Left hindlimb (tissue), 1 donor: ENCODE data around the gene OR56A1.
"Not testable (repeated sequence)": the region's sequence is repeated elsewhere in the genome, so short reads cannot be mapped to it uniquely, and the experiment has no call there.

Source experiments
- DNase-seq: peaks from one replicate; pipeline ENCODE4 v3.0.0-alpha.2; 2018

OR56A1 gene

GRCh38 chr11:6030708-6031405 is at the start of gene OR56A1:
Gene OR56A1 (minus strand): TSS chr11:6030758. CDS start chr11:6027692, 3,066 bp downstream.
- DNase-seq = no peak

- DNase-seq = no peak
Measured at GRCh38 chr11:6079463-6079862, 48.9 kb upstream of the OR56A1 start.

- no peak for DNase-seq
Measured at GRCh38 chr11:6077723-6078122, 47.2 kb upstream of the OR56A1 start.

- DNase-seq = not testable (repeated sequence)
Measured at GRCh38 chr11:6076443-6076842, 45.9 kb upstream of the OR56A1 start.

- no peak for DNase-seq
Measured at GRCh38 chr11:6067502-6067901, 36.9 kb upstream of the OR56A1 start.

GRCh38 chr11:6062691-6063358 is 32.3 kb upstream of the OR56A1 start:
- no peak for DNase-seq

GRCh38 chr11:6061475-6061874 is 30.9 kb upstream of the OR56A1 start:
- no peak for DNase-seq

- DNase-seq = no peak
Measured at GRCh38 chr11:6057452-6057851, 26.9 kb upstream of the OR56A1 start.

GRCh38 chr11:6055569-6055968 is 25.0 kb upstream of the OR56A1 start:
- no peak for DNase-seq

GRCh38 chr11:6052374-6052773 is 21.8 kb upstream of the OR56A1 start:
- no peak for DNase-seq

- DNase-seq = no peak
Measured at GRCh38 chr11:6040874-6041273, 10.3 kb upstream of the OR56A1 start.

GRCh38 chr11:6027501-6027900 is 3.1 kb downstream of the OR56A1 start:
- DNase-seq = no peak

- no peak for DNase-seq
Measured at GRCh38 chr11:6025056-6025455, 5.5 kb downstream of the OR56A1 start.

GRCh38 chr11:6022956-6023355 is 7.6 kb downstream of the OR56A1 start:
- no peak for DNase-seq

- no peak for DNase-seq
Measured at GRCh38 chr11:6013042-6013441, 17.5 kb downstream of the OR56A1 start.

- DNase-seq = no peak
Measured at GRCh38 chr11:6012035-6012668, 18.4 kb downstream of the OR56A1 start.

- no peak for DNase-seq
Measured at GRCh38 chr11:6006846-6007245, 23.7 kb downstream of the OR56A1 start, which contains the start of gene OR56A4. Gene OR56A4 (minus strand): TSS chr11:6006946. CDS start chr11:6002992, 3,954 bp downstream.

- no peak for DNase-seq
Measured at GRCh38 chr11:6006395-6006794, 24.2 kb downstream of the OR56A1 start.

- no peak for DNase-seq
Measured at GRCh38 chr11:6002202-6002699, 28.3 kb downstream of the OR56A1 start.

GRCh38 chr11:5994791-5995190 is 35.8 kb downstream of the OR56A1 start:
- no peak for DNase-seq

- no peak for DNase-seq
Measured at GRCh38 chr11:5992604-5993251, 37.8 kb downstream of the OR56A1 start.

- DNase-seq = no peak
Measured at GRCh38 chr11:5992150-5992549, 38.4 kb downstream of the OR56A1 start.

- DNase-seq = no peak
Measured at GRCh38 chr11:5989203-5989602, 41.4 kb downstream of the OR56A1 start.
